PC-3 (cell line): ENCODE results near the gene PORCN. TPM values are rescaled to one million over a fixed set of nuclear protein-coding genes. Genes with fewer than 3 reads are reported as not detected.

Experiments
- ATAC-seq: fragments of 200-7000 bp; cut with Tn5 transposase; 2 replicates; pipeline ENCODE4 v1.9.1; 2020; ENCODE audit warnings: mild to moderate bottlenecking, moderate library complexity
- BruUV-seq: library from RNA; stranded (reverse); fragments of 400-500 nt; replicated peaks from 2 replicates; lab custom pipeline; 2021; lab: Mats Ljungman, UMichigan
- CTCF ChIA-PET: fragments of 300-600 bp; sonication (Branson Sonifier 250); formaldehyde crosslinking; loops from one replicate; lab custom pipeline; 2022; ENCODE audit warnings: antibody characterized with exemption; lab: Charles Lee
- POLR2A ChIA-PET: fragments of 300-600 bp; sonication (Branson Sonifier 250); formaldehyde crosslinking; loops from one replicate; lab custom pipeline; 2022; ENCODE audit warnings: antibody characterized with exemption; ENCODE audit not compliant: unreplicated experiment; lab: Charles Lee
- DNase-seq: peaks from one replicate; pipeline ENCODE4 v3.0.0-alpha.2; 2015
- H2AFZ ChIP-seq: fragments of 300-600 bp; sonication (generic); 2 replicates; pipeline ENCODE4 v1.6.0; 2016; ENCODE audit warnings: antibody characterized with exemption, low read length
- H3F3A ChIP-seq: fragments of 300-600 bp; sonication (generic); one replicate; pipeline ENCODE4 v1.6.0; 2017; ENCODE audit warnings: antibody characterized with exemption, low read length, control low read depth, mild to moderate bottlenecking; ENCODE audit not compliant: unreplicated experiment
- H3K27ac ChIP-seq: fragments of 300-600 bp; sonication (generic); 2 replicates; pipeline ENCODE4 v1.5.1; 2016; ENCODE audit warnings: mild to moderate bottlenecking, low read length
- H3K27me3 ChIP-seq: fragments of 300-600 bp; sonication (generic); 2 replicates; pipeline ENCODE4 v1.6.1; 2016; ENCODE audit warnings: low read length, mixed read lengths
- H3K36me3 ChIP-seq: fragments of 300-600 bp; sonication (generic); 2 replicates; pipeline ENCODE4 v1.6.1; 2016; ENCODE audit warnings: low read depth, mixed run types, low read length, mixed read lengths
- H3K4me1 ChIP-seq: fragments of 300-600 bp; sonication (generic); 2 replicates; pipeline ENCODE4 v1.5.1; 2016; ENCODE audit warnings: low read length; ENCODE audit not compliant: insufficient read depth
- H3K4me2 ChIP-seq: fragments of 300-600 bp; sonication (generic); 2 replicates; pipeline ENCODE4 v1.6.0; 2016; ENCODE audit warnings: low read length
- H3K4me3 ChIP-seq: fragments of 300-600 bp; sonication (generic); 2 replicates; pipeline ENCODE4 v1.5.1; 2016; ENCODE audit warnings: mild to moderate bottlenecking, low read length, mixed read lengths
- H3K79me2 ChIP-seq: fragments of 300-600 bp; sonication (generic); 2 replicates; pipeline ENCODE4 v1.6.1; 2017; ENCODE audit warnings: low read length, mixed read lengths
- H3K9ac ChIP-seq: fragments of 300-600 bp; sonication (generic); 2 replicates; pipeline ENCODE4 v1.6.0; 2016; ENCODE audit warnings: mild to moderate bottlenecking, low read length
- H3K9me2 ChIP-seq: fragments of 300-600 bp; sonication (generic); replicated peaks from 2 replicates; pipeline ENCODE4 v1.6.1; 2016; ENCODE audit warnings: mixed run types, low read length, mixed read lengths
- H3K9me3 ChIP-seq: fragments of 300-600 bp; sonication (generic); 2 replicates; pipeline ENCODE4 v1.6.1; 2016; ENCODE audit warnings: low read length, mixed read lengths
- H4K20me1 ChIP-seq: fragments of 300-600 bp; sonication (generic); 2 replicates; pipeline ENCODE4 v1.6.1; 2016; ENCODE audit warnings: low read length, mixed read lengths
- CTCF ChIP-seq: fragments of 300-600 bp; sonication (generic); conservative IDR thresholded peaks from 2 replicates; pipeline ENCODE4 v1.5.1; 2017; ENCODE audit warnings: antibody characterized with exemption, low read depth, mild to moderate bottlenecking, low read length
- EZH2 ChIP-seq: fragments of 300-600 bp; sonication (generic); IDR thresholded peaks from one replicate; pipeline ENCODE4 v1.6.1; 2017; ENCODE audit warnings: antibody characterized with exemption, mild to moderate bottlenecking, low read length; ENCODE audit not compliant: unreplicated experiment
- EZH2phosphoT487 ChIP-seq: fragments of 300-600 bp; sonication (generic); IDR thresholded peaks from 2 replicates; pipeline ENCODE4 v1.6.1; 2018; ENCODE audit warnings: mild to moderate bottlenecking, antibody characterized with exemption, low read length, borderline replicate concordance
- intact Hi-C: fragments of 100-400 bp; cut with micrococcal nuclease; formaldehyde crosslinking; loops from 2 replicates; pipeline ENCODE4 v1.9.0; 2023
- total RNA-seq: library from RNA; depleted of rRNA; stranded (reverse); fragments of >200 nt; gene quantifications from 2 replicates; pipeline ENCODE4 v1.2.3, GENCODE V29; 2014

PORCN gene
- total RNA-seq, 1 experiment from 2014 or later, result 38.9 TPM

- H3K4me2 ChIP-seq, result no peak overlapping the region
- CTCF ChIA-PET, result no interaction called here
- peaks cover 11% of the 10 kb centered on the region; the same call in 1 of the 2 replicates for H3K79me2 ChIP-seq
- BruUV-seq, result no TSS peak
- no peaks in the 10 kb centered on the region for H3K9me3 ChIP-seq
- no peaks in the 10 kb centered on the region for H3K27me3 ChIP-seq
- H3K9ac ChIP-seq, result no peak overlapping the region
- POLR2A ChIA-PET, result no interaction called here
- no peaks in the 10 kb centered on the region for H3F3A ChIP-seq
- intact Hi-C loops, result no loop called here
- H3K4me1 ChIP-seq, result peaks cover 4% of the 10 kb centered on the region; the same call in 1 of the 2 replicates
- H3K36me3 ChIP-seq, result no peaks in the 10 kb centered on the region
- DNase-seq (no peak), ATAC-seq (no peak)
- H2AFZ ChIP-seq, result no peak overlapping the region
- no peaks in the 10 kb centered on the region for H3K9me2 ChIP-seq
- H3K27ac ChIP-seq, result no peak overlapping the region
- TF ChIP-seq EZH2, result no peak
- no peak for TF ChIP-seq CTCF
- no peak for TF ChIP-seq EZH2phosphoT487
- no peaks in the 10 kb centered on the region for H4K20me1 ChIP-seq
- no peak overlapping the region for H3K4me3 ChIP-seq
Observed at GRCh38 chrX:48504261-48504660, 4.5 kb upstream of the PORCN start.

- no TSS peak for BruUV-seq
- Histone ChIP-seq H3K36me3 (no peaks in the 10 kb centered on the region), H3K27me3 (no peaks in the 10 kb centered on the region), H3K4me1 (peaks cover 11% of the 10 kb centered on the region; the same call in 1 of the 2 replicates), H3K4me2 (no peak overlapping the region), H3K9me3 (no peaks in the 10 kb centered on the region), H4K20me1 (no peaks in the 10 kb centered on the region), H3K9me2 (no peaks in the 10 kb centered on the region), H3K79me2 (peaks cover 19% of the 10 kb centered on the region; the same call in 1 of the 2 replicates), H3K4me3 (no peak overlapping the region), H2AFZ (no peak overlapping the region), H3K9ac (no peak overlapping the region), H3F3A (no peaks in the 10 kb centered on the region), H3K27ac (no peak overlapping the region)
- TF ChIP-seq CTCF, result no peak
- TF ChIP-seq EZH2phosphoT487, result no peak
- TF ChIP-seq EZH2, result no peak
- no peak for ATAC-seq
- CTCF ChIA-PET, result interaction anchor here (0.6 kb wide), 1 partner anchor 11 kb away, joined by 3 read pairs; no protein-coding TSS in a partner anchor
- intact Hi-C loops, result no loop called here
- POLR2A ChIA-PET, result no interaction called here
- DNase-seq, result no peak
Observed at GRCh38 chrX:48505481-48505880, 3.3 kb upstream of the PORCN start.

- H3K9ac ChIP-seq, result no peak overlapping the region
- H3K4me2 ChIP-seq, result no peak overlapping the region
- H4K20me1 ChIP-seq, result no peaks in the 10 kb centered on the region
- no peaks in the 10 kb centered on the region for H3K27me3 ChIP-seq
- H3K4me3 ChIP-seq, result no peak overlapping the region
- H3F3A ChIP-seq, result no peaks in the 10 kb centered on the region
- no peaks in the 10 kb centered on the region for H3K9me2 ChIP-seq
- POLR2A ChIA-PET, result no interaction called here
- H3K79me2 ChIP-seq, result peaks cover 19% of the 10 kb centered on the region; the same call in 1 of the 2 replicates
- ATAC-seq (no peak), DNase-seq (no peak)
- CTCF ChIA-PET, result no interaction called here
- H3K4me1 ChIP-seq, result peaks cover 11% of the 10 kb centered on the region; the same call in 1 of the 2 replicates
- BruUV-seq, result no TSS peak
- no peaks in the 10 kb centered on the region for H3K9me3 ChIP-seq
- H3K27ac ChIP-seq, result no peak overlapping the region
- no peak overlapping the region for H2AFZ ChIP-seq
- intact Hi-C loops, result no loop called here
- no peak for TF ChIP-seq EZH2
- no peak for TF ChIP-seq CTCF
- no peak for TF ChIP-seq EZH2phosphoT487
- no peaks in the 10 kb centered on the region for H3K36me3 ChIP-seq
Observed at GRCh38 chrX:48507246-48507645, 1.5 kb upstream of the PORCN start.
